Mucosa of stomach (tissue), 1 donor: ENCODE data around the gene GAREM1.
"Not testable (repeated sequence)": the region's sequence is repeated elsewhere in the genome, so short reads cannot be mapped to it uniquely, and the experiment has no call there.

Experiments
- H3K27me3 ChIP-seq: one replicate; pipeline ENCODE4 v1.7.0; 2013; ENCODE audit warnings: mild to moderate bottlenecking, low read length; ENCODE audit not compliant: control insufficient read depth, insufficient read depth
- H3K36me3 ChIP-seq: one replicate; pipeline ENCODE4 v1.7.0; 2013; ENCODE audit warnings: low read length; ENCODE audit not compliant: control insufficient read depth, insufficient read depth
- H3K4me1 ChIP-seq: one replicate; pipeline ENCODE4 v1.7.0; 2013; ENCODE audit warnings: mild to moderate bottlenecking, low read length; ENCODE audit not compliant: control insufficient read depth, insufficient read depth
- H3K4me3 ChIP-seq: one replicate; pipeline ENCODE4 v1.7.0; 2013; ENCODE audit warnings: low read length
- H3K9ac ChIP-seq: one replicate; pipeline ENCODE4 v1.7.0; 2013; ENCODE audit warnings: mild to moderate bottlenecking, low read length, moderate library complexity
- H3K9me3 ChIP-seq: one replicate; pipeline ENCODE4 v1.7.0; 2013; ENCODE audit warnings: mild to moderate bottlenecking, low read length, moderate library complexity; ENCODE audit not compliant: control insufficient read depth
- donor health status: Pancreatic carcinoma.

The GAREM1 gene

DNA sequence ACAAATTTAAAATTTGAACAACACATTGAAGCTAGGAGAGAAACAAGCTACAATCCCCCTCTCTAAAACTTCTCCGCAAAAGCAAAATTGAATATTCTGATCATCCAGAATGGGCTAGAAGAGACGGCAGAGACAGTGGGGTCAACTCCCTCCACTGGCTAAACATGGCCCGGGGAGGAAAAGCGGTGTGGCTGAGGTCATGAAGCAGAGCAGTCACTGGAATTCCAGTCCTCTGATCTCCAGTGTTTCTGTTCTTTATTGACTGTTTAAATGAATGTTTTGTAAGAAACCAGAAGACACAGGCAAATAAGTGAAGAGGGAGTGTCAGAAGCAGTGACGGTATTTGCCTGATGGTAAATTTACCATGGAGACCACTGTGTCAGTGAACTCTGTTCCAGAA is 116.2 kb downstream of the GAREM1 start:
- Histone ChIP-seq H3K4me1 (peaks cover 30% of the 10 kb centered on the region), H3K27me3 (no peaks in the 10 kb centered on the region), H3K9ac (no peak overlapping the region)

DNA sequence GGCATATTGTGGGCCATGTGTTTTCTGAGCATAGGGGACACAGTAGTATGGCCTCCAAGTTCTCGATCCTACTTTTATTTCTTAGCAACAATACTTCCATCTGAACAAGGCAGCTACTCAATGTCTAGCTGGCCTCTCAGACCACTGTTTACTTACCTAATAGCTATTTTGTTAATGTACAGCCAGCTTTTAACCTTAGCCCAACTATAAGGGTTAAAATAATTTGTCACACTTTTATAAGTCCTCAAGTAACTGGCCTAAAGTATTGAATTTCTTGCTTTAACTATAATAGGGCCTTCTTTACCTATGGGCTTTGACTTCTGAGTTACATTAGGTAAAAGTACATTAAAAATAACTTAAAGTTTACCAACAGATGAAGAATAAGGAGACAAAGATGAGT is 117.4 kb downstream of the GAREM1 start:
- H3K4me3 ChIP-seq, result no peak overlapping the region
- H3K9me3 ChIP-seq, result no peaks in the 10 kb centered on the region
- no peaks in the 10 kb centered on the region for H3K27me3 ChIP-seq
- H3K9ac ChIP-seq, result no peak overlapping the region
- peaks cover 24% of the 10 kb centered on the region for H3K4me1 ChIP-seq
- H3K36me3 ChIP-seq, result no peaks in the 10 kb centered on the region

More for the DNA sequence above, 116.2 kb downstream of the GAREM1 start:
- Histone ChIP-seq H3K4me3 (no peak overlapping the region), H3K36me3 (no peaks in the 10 kb centered on the region), H3K9me3 (no peaks in the 10 kb centered on the region)

DNA sequence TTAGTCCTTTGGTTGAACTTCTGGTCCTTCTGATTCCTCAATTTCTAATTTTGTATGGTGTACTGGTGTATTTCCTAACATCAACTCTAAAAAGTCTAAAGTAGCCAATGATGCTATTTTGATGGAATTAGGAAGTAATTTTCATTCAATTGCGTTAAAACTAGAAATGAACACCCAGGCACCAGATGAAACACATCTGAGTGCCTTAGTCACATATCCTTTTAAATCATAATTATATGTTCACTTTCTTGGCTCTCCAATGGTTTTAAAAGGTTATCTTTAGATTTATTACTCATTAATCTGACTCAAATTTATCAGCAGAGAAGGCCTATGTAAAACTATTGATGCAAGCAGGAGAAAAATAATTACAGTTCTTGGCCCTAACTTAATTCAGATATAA is 119.7 kb downstream of the GAREM1 start:
- no peak overlapping the region for H3K4me3 ChIP-seq
- no peaks in the 10 kb centered on the region for H3K9me3 ChIP-seq
- no peak overlapping the region for H3K9ac ChIP-seq
- no peaks in the 10 kb centered on the region for H3K27me3 ChIP-seq
- peaks cover 24% of the 10 kb centered on the region for H3K4me1 ChIP-seq
- H3K36me3 ChIP-seq, result no peaks in the 10 kb centered on the region

DNA sequence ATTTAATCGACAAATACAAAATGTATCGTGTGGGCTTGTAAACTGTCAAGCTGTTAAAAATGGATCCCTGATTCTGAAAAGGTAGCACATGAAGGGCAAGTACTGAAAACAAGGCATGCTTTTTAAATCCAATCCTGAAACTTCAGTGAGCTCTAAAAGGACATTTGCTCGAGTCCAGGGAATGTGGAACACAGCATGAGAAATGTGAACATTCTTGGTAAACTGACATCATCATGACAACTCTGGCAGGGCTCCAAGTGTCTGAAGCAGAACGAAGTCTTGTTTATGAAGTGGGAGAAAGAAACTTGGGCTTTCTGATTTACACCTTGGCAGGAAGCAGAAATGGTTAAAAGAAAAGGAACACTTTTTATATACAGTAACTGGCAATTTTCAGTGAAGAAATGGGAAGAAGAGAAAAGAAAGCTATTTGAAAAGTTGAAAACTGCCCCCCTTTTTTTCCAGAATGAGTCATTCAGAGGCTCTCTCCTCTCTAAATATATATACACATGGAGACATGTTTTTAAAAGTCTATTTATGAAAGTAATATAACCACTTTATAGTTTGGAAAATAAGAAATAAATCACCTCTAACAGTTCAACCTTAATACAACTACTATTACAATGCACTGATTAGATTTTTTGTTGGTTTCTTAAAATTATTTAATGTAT is 120.8 kb downstream of the GAREM1 start:
- no peak overlapping the region for H3K4me3 ChIP-seq
- H3K4me1 ChIP-seq, result peaks cover 24% of the 10 kb centered on the region
- H3K9me3 ChIP-seq, result no peaks in the 10 kb centered on the region
- H3K9ac ChIP-seq, result no peak overlapping the region
- H3K27me3 ChIP-seq, result no peaks in the 10 kb centered on the region
- H3K36me3 ChIP-seq, result no peaks in the 10 kb centered on the region

DNA sequence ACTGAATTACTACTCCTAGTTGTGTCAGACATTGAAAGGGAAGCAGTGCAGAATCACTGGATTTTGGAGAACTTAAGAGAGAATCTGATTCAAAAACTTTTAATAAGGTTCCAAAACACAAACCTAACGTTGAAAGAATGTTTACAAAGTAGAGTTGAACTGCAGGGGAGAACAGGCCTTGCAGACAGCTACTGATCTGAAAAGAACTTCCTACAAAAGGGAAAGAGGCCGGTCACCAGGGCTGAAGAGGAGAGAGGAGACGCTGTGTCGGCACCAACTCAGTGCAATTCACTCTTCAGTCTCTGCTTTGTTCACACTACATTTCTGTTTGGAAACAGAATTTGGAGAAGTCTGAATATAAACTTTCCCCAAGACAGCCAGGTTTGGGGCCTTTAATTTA is 124.0 kb downstream of the GAREM1 start:
- Histone ChIP-seq H3K4me1 (peaks cover 9% of the 10 kb centered on the region), H3K4me3 (no peak overlapping the region)

DNA sequence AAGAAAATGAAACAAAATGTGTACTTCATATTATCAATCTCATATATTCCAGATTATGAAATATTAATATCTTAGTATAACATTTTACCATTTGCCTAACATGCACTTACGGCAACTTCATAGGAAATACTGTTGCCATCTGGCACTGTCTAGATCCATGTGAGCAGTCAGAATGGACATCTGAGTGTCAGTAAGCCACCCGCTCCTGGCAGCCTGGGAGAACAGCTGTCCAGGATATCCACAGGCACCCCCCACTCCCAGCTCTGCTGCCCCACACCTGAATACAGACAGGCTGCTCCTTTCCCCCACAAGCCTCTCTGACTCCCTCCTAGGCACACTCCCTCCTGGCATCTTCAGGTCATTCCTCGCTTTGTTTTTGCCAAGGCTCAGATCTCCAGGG is 127.0 kb downstream of the GAREM1 start:
- no peak overlapping the region for H3K9ac ChIP-seq
- peaks cover 13% of the 10 kb centered on the region for H3K4me1 ChIP-seq
- no peaks in the 10 kb centered on the region for H3K9me3 ChIP-seq
- no peak overlapping the region for H3K4me3 ChIP-seq
- no peaks in the 10 kb centered on the region for H3K36me3 ChIP-seq
- H3K27me3 ChIP-seq, result no peaks in the 10 kb centered on the region

More for the DNA sequence above, 124.0 kb downstream of the GAREM1 start:
- H3K9ac ChIP-seq, result no peak overlapping the region
- H3K36me3 ChIP-seq, result no peaks in the 10 kb centered on the region
- no peaks in the 10 kb centered on the region for H3K27me3 ChIP-seq
- no peaks in the 10 kb centered on the region for H3K9me3 ChIP-seq

DNA sequence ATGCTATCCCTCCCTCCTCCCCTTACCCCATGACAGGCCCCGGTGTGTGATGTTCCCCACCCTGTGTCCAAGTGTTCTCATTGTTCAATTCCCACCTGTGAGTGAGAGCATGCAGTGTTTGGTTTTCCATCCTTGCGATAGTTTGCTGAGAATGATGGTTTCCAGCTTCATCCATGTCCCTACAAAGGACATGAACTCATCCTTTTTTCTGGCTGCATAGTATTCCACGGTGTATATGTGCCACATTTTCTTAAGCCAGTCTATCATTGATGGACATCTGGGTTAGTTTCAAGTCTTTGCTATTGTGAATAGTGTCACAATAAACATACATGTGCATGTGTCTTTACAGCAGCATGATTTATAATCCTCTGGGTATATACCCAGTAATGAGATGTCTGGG is 129.6 kb downstream of the GAREM1 start:
- H3K9ac ChIP-seq, H3K36me3 ChIP-seq, H3K4me3 ChIP-seq, H3K27me3 ChIP-seq, H3K9me3 ChIP-seq: not testable (repeated sequence)
- H3K4me1 ChIP-seq, result peaks cover 19% of the 10 kb centered on the region

DNA sequence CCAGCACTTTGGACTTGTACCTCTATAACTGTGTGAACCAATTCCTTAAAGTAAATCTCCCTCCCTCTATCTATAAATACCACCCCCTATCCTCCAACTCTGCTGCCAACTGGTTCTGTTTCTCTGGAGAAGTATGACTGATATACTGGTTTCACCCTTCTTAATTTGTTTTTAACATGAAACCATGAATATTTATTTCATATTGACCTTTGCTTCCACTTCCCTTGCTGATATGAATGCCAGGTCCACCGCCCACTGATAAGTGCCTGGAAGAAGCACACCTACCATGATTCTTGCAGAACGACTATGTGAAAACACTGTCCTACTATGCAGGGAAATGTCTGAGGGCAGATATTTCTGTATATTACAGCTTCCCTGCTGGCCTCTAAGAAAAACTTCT is 131.6 kb downstream of the GAREM1 start:
- Histone ChIP-seq H3K36me3 (no peaks in the 10 kb centered on the region), H3K27me3 (no peaks in the 10 kb centered on the region), H3K4me3 (no peak overlapping the region), H3K9ac (no peak overlapping the region), H3K9me3 (no peaks in the 10 kb centered on the region), H3K4me1 (peaks cover 19% of the 10 kb centered on the region)

DNA sequence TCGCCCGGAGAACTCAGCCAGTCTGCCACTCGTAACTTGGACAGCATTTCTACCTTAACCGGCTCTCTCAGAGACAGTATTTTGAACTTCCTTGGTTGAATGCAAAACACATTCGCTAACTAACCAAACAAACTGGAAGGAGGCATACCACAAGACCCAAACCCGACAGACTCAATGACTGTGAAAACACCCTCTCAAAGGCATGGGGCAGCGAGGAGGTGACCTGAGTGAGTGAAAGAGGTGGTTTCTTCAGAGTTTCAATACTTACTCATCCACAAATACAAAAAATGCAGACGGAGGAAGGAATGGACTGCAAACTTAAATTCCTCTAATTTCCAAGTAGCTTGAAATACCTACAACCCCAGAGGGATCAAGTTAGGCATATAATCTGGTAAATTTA is 132.9 kb downstream of the GAREM1 start:
- Histone ChIP-seq H3K4me3 (no peak overlapping the region), H3K9me3 (no peaks in the 10 kb centered on the region), H3K9ac (no peak overlapping the region), H3K36me3 (no peaks in the 10 kb centered on the region), H3K4me1 (peaks cover 19% of the 10 kb centered on the region), H3K27me3 (no peaks in the 10 kb centered on the region)

DNA sequence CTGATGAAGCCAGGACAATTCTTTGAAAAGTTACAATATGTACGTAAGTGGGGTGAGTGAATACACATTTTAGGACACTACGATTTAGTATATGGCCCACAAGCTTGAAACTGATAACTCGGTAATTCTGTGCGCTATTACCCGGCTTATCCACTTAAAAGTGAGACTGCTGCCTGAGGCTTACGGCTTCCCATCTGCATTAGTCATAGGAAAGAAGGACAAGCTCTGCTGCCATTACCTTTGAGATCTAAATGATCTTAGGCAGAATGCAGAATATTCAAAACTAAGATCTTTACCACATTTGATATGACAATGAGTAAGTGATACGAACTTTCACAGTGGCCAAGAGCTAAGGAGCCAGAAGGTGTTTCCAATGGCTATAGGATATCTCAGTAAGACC is 133.3 kb downstream of the GAREM1 start:
- Histone ChIP-seq H3K36me3 (no peaks in the 10 kb centered on the region), H3K4me1 (peaks cover 19% of the 10 kb centered on the region), H3K4me3 (no peak overlapping the region), H3K27me3 (no peaks in the 10 kb centered on the region), H3K9ac (no peak overlapping the region), H3K9me3 (no peaks in the 10 kb centered on the region)

DNA sequence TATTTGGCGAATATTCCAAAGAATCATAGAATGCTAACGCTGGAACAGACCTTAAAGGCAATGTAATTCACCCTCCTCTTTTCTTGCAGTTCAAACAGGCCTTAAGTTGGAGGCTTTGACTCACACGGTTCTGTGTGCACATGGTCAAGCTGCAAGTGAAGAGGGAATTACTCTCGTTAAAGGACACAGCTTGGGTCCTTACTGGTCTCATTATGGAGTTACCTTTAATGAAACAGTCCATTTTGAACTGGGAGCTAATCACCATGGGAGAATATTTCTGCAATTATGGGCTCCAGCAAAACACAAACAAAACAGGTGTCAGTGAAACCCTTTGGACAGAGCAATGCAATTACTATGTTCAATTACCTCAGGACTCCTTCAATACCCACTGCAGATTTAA is 135.5 kb downstream of the GAREM1 start:
- no peaks in the 10 kb centered on the region for H3K36me3 ChIP-seq
- peaks cover 19% of the 10 kb centered on the region for H3K4me1 ChIP-seq
- no peaks in the 10 kb centered on the region for H3K9me3 ChIP-seq
- no peak overlapping the region for H3K9ac ChIP-seq
- no peaks in the 10 kb centered on the region for H3K27me3 ChIP-seq
- no peak overlapping the region for H3K4me3 ChIP-seq

DNA sequence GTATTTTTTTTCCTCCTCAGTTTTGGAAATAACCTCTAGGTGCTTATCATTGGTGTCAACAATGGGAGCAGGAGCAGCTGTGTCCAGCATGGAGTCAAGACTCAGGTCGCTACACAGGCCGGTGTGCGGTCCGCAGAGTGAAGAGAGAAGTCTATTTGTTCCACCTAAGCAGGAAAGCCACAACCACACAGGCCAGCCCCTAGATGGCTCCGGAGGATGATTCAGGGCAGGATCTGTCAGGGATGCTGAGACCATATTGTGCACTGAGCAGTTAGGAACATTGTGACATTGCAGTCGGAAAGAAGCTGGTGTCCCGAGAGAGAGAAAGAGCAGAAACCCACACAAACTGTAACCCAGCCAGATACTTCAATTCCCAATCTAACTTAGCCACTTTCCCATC is 136.9 kb downstream of the GAREM1 start:
- H3K4me1 ChIP-seq, result peaks cover 8% of the 10 kb centered on the region
- no peak overlapping the region for H3K9ac ChIP-seq
- H3K27me3 ChIP-seq, result no peaks in the 10 kb centered on the region
- H3K36me3 ChIP-seq, result no peaks in the 10 kb centered on the region
- no peaks in the 10 kb centered on the region for H3K9me3 ChIP-seq
- H3K4me3 ChIP-seq, result no peak overlapping the region

DNA sequence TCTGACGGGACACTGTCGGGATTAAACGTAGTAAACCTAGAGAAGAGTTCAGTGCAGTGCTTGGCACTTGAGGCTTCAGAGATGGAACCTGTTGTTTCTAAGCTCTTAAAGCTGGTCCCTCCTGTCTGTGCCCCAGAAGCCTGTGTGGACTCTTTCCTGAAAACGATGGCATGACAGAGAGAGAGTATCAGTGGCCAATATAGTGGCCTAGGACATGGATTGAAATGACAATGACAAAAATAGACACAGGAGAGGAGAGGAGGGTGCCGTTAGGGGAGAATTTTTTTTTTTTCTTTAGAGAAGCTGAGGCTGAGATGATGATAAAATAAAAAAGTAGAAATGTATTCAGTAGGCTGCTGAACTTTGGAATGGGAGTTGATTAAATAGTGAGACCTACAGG is 138.0 kb downstream of the GAREM1 start:
- H3K4me1 ChIP-seq, result peaks cover 6% of the 10 kb centered on the region

More for the DNA sequence above, 138.0 kb downstream of the GAREM1 start:
- H3K4me3 ChIP-seq, result no peak overlapping the region
- no peaks in the 10 kb centered on the region for H3K36me3 ChIP-seq
- H3K27me3 ChIP-seq, result no peaks in the 10 kb centered on the region
- H3K9me3 ChIP-seq, result no peaks in the 10 kb centered on the region
- H3K9ac ChIP-seq, result no peak overlapping the region
